ENCODE results near the gene GH1. TPM values are rescaled to one million over a fixed set of nuclear protein-coding genes. Genes with fewer than 3 reads are reported as not detected.

Gene GH1
- total RNA-seq, 1 experiment from 2014 or later: not detected

DNA sequence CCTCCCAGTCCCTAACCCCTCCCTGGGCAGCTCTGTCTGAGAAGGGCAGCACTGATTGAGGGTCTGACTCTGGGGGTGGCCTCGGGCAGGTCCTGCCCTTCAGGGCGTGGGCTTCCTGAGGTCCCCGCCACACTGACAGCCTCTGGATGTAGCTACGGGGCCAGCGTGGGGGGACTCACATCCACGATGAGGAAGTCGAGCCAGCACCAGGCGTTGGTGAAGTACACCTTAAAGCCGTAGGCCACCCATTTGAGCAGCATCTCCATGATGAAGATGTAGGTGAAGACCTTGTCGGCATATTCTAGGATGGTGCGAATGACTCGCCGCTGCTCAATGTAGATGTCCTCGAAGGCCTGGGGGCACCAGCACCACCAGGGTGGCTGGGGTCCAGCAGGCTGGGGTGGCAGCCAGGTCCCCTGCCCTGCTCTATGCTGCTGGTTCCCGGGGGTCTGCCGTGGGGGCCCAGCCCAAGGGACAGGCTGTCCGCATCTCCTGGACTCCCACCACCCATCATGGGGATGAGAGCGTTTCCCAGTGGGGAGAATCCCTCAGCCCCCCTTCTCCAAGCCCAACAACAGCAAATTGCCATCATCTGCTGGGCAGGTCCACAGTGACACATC, 29.2 kb upstream of the GH1 start:
- H3K4me3 Mint-ChIP-seq: no peak overlapping the region
- no peak overlapping the region for H3K27ac Mint-ChIP-seq

More for the DNA sequence above, 29.2 kb upstream of the GH1 start:
- H3K27ac ChIP-seq (ENCODE audit: insufficient read length, low read depth, low read length): no peak overlapping the region
- no peak overlapping the region for H4K8ac ChIP-seq (replicated peaks; ENCODE audit: insufficient read length, low read depth, low read length)
- Mint-ChIP-seq H3K36me3 (ENCODE audit: insufficient read depth in 1 of 3, low read depth in 3 of 3) (peaks cover 0 to 7% (median 3%) of the 10 kb centered on the region in 3 experiments; a peak in 5 of 7 replicates), H3K27me3 (ENCODE audit: low read depth) (no peaks in the 10 kb centered on the region), H3K9me3 (no peaks in the 10 kb centered on the region), H3K4me1 (peaks cover 2 to 6% of the 10 kb centered on the region in 2 experiments; a peak in 2 of 4 replicates)
- H3K79me2 ChIP-seq (ENCODE audit: insufficient read depth, low read length): no peaks in the 10 kb centered on the region
- no peak overlapping the region for H3K23ac ChIP-seq (ENCODE audit: insufficient read length, low read depth, low read length)
- WGBS (ENCODE audit: extremely low coverage, insufficient read length, low lambda C conversion rate): no CpG with 5 or more reads among the region's 18 CpGs
- no peak overlapping the region for H2BK5ac ChIP-seq (ENCODE audit: insufficient read length, low read length)
- H3T11ph ChIP-seq (ENCODE audit: low read length): no peak overlapping the region
- H3K4me1 ChIP-seq (ENCODE audit: insufficient read depth, low read length): no peaks in the 10 kb centered on the region
- no peaks in the 10 kb centered on the region for H3K27me3 ChIP-seq (ENCODE audit: insufficient read depth, low read length)
- no peaks in the 10 kb centered on the region for H3K79me1 ChIP-seq (ENCODE audit: insufficient read depth, low read depth, low read length, poor library complexity, severe bottlenecking)
- H3K56ac ChIP-seq (ENCODE audit: insufficient read length, low read depth, low read length): no peak overlapping the region
- no peak overlapping the region for H4K5ac ChIP-seq (ENCODE audit: insufficient read length, low read depth, low read length)
- no peak overlapping the region for H2AK5ac ChIP-seq (ENCODE audit: insufficient read length, low read length)
- H2BK20ac ChIP-seq (ENCODE audit: low read depth, low read length, poor library complexity, severe bottlenecking): no peak overlapping the region
- H3K4me2 ChIP-seq (ENCODE audit: insufficient read depth, insufficient read length, low read length): no peak overlapping the region
- no peak overlapping the region for H2BK120ac ChIP-seq (ENCODE audit: low read depth, low read length, poor library complexity, severe bottlenecking)
- no peak overlapping the region; the same call in 1 of the 2 replicates for H3K14ac ChIP-seq (ENCODE audit: insufficient read depth, low read length)
- DNase-seq: no peak
- TF ChIP-seq, protein P1, sequence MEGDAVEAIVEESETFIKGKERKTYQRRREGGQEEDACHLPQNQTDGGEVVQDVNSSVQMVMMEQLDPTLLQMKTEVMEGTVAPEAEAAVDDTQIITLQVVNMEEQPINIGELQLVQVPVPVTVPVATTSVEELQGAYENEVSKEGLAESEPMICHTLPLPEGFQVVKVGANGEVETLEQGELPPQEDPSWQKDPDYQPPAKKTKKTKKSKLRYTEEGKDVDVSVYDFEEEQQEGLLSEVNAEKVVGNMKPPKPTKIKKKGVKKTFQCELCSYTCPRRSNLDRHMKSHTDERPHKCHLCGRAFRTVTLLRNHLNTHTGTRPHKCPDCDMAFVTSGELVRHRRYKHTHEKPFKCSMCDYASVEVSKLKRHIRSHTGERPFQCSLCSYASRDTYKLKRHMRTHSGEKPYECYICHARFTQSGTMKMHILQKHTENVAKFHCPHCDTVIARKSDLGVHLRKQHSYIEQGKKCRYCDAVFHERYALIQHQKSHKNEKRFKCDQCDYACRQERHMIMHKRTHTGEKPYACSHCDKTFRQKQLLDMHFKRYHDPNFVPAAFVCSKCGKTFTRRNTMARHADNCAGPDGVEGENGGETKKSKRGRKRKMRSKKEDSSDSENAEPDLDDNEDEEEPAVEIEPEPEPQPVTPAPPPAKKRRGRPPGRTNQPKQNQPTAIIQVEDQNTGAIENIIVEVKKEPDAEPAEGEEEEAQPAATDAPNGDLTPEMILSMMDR (conservative IDR thresholded peaks at IDR 0.05): no peak
- H2BK12ac ChIP-seq (ENCODE audit: insufficient read length, low read depth, low read length): no peak overlapping the region
- H3K23me2 ChIP-seq (ENCODE audit: insufficient read length, low read depth, low read length, poor library complexity, severe bottlenecking): no peaks in the 10 kb centered on the region
- H3K4ac ChIP-seq (ENCODE audit: low read depth, low read length): no peak overlapping the region
- no peak overlapping the region for H3K9ac ChIP-seq (ENCODE audit: extremely low read depth, insufficient read length, low read length)
- H4K20me1 ChIP-seq (ENCODE audit: control insufficient read depth, insufficient read depth, insufficient read length): no peaks in the 10 kb centered on the region
- H3K9me3 ChIP-seq (ENCODE audit: control insufficient read depth, low read depth, low read length): no peaks in the 10 kb centered on the region
- no peak overlapping the region for H4K91ac ChIP-seq (ENCODE audit: insufficient read length, low read depth, low read length)
- H3K18ac ChIP-seq (ENCODE audit: insufficient read length, low read depth, low read length): no peak overlapping the region
- no peak overlapping the region for H2BK15ac ChIP-seq (ENCODE audit: low read depth, low read length)
- no peak overlapping the region for H2AFZ ChIP-seq (ENCODE audit: low read length)
